Mesendoderm (in vitro differentiated cells): ENCODE results near the gene CHMP6.

ENCODE experiments used
- DNase-seq: peaks from one replicate; pipeline ENCODE4 v3.0.0; 2013
- H2AK5ac ChIP-seq: 2 replicates; pipeline ENCODE4 v1.6.1; 2013; ENCODE audit warnings: low read length, inconsistent platforms
- H2BK120ac ChIP-seq: 2 replicates; pipeline ENCODE4 v1.6.1; 2013; ENCODE audit warnings: low read depth, mild to moderate bottlenecking, low read length, moderate library complexity, mixed read lengths
- H2BK15ac ChIP-seq: replicated peaks from 2 replicates; pipeline ENCODE4 v1.6.1; 2013; ENCODE audit warnings: low read depth, mild to moderate bottlenecking, moderate library complexity
- H2BK5ac ChIP-seq: 2 replicates; pipeline ENCODE4 v1.6.1; 2013; ENCODE audit warnings: low read length, inconsistent platforms
- H3K18ac ChIP-seq: 2 replicates; pipeline ENCODE4 v1.6.1; 2013; ENCODE audit warnings: mild to moderate bottlenecking, low read length, mixed read lengths
- H3K23ac ChIP-seq: one replicate; pipeline ENCODE4 v1.6.1; 2013; ENCODE audit warnings: low read length
- H3K27ac ChIP-seq: 2 replicates; pipeline ENCODE4 v1.5.1; 2013; ENCODE audit warnings: low read depth, mild to moderate bottlenecking, inconsistent platforms, low read length, moderate library complexity
- H3K27me3 ChIP-seq: 2 replicates; pipeline ENCODE4 v1.6.1; 2013; ENCODE audit warnings: low read length, control low read depth, mild to moderate bottlenecking, inconsistent platforms; ENCODE audit not compliant: insufficient read depth, poor library complexity
- H3K36me3 ChIP-seq: 2 replicates; pipeline ENCODE4 v1.6.1; 2013; ENCODE audit warnings: low read length, inconsistent platforms; ENCODE audit not compliant: control insufficient read depth, insufficient read depth
- H3K4ac ChIP-seq: one replicate; pipeline ENCODE4 v1.6.1; 2013; ENCODE audit warnings: low read depth, mild to moderate bottlenecking, low read length, moderate library complexity
- H3K4me1 ChIP-seq: 2 replicates; pipeline ENCODE4 v1.6.1; 2013; ENCODE audit warnings: low read depth, low read length, inconsistent platforms; ENCODE audit not compliant: control insufficient read depth
- H3K4me2 ChIP-seq: 2 replicates; pipeline ENCODE4 v1.6.1; 2013; ENCODE audit warnings: low read length
- H3K4me3 ChIP-seq: 2 replicates; pipeline ENCODE4 v1.5.1; 2013; ENCODE audit warnings: mild to moderate bottlenecking, low read length
- H3K56ac ChIP-seq: one replicate; pipeline ENCODE4 v1.6.1; 2013; ENCODE audit warnings: low read length
- H3K79me1 ChIP-seq: 2 replicates; pipeline ENCODE4 v1.6.1; 2013; ENCODE audit warnings: low read length, inconsistent platforms
- H3K79me2 ChIP-seq: 2 replicates; pipeline ENCODE4 v1.6.1; 2013; ENCODE audit warnings: mild to moderate bottlenecking, low read length; ENCODE audit not compliant: control insufficient read depth, insufficient read depth
- H3K9ac ChIP-seq: 2 replicates; pipeline ENCODE4 v1.6.1; 2013; ENCODE audit warnings: low read length, inconsistent platforms
- H4K5ac ChIP-seq: one replicate; pipeline ENCODE4 v1.6.1; 2013; ENCODE audit warnings: low read length
- H4K8ac ChIP-seq: one replicate; pipeline ENCODE4 v1.6.1; 2013; ENCODE audit warnings: low read depth, mild to moderate bottlenecking, control low read depth, low read length, moderate library complexity
- WGBS: extraction: QIAGEN DNeasy Blood & Tissue Kit; methylation state at CpG from one replicate; pipeline ENCODE4 v1.1.7; 2013; ENCODE audit warnings: low lambda C conversion rate, missing lambda C conversion rate; ENCODE audit not compliant: insufficient coverage; ENCODE audit errors: extremely low coverage; 5-methylcytosine and 5-hydroxymethylcytosine counted together

Gene CHMP6

DNA sequence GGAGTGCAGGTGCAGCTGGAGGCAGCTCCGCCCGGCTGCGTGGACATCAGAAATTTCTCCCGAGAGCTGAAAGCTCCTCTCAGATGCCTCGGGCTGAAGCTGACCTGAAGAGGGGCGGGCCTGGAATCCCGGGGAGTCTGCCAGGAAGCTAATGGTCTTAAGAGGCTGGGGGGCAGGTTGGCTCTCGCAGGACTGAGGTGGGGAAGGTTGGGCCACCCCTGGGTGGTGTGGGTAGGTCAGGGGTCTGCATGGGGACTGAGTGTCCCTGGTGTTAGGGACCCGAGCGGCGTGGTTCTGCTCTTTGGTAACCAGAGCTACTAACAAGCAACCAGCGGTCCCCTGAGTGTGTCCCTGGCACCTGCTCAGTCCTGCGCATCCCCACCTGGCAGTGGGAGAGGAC lies 3.5 kb downstream of the CHMP6 start:
- H3K23ac ChIP-seq = no peak overlapping the region
- WGBS = no CpG with 5 or more reads among the region's 13 CpGs

DNA sequence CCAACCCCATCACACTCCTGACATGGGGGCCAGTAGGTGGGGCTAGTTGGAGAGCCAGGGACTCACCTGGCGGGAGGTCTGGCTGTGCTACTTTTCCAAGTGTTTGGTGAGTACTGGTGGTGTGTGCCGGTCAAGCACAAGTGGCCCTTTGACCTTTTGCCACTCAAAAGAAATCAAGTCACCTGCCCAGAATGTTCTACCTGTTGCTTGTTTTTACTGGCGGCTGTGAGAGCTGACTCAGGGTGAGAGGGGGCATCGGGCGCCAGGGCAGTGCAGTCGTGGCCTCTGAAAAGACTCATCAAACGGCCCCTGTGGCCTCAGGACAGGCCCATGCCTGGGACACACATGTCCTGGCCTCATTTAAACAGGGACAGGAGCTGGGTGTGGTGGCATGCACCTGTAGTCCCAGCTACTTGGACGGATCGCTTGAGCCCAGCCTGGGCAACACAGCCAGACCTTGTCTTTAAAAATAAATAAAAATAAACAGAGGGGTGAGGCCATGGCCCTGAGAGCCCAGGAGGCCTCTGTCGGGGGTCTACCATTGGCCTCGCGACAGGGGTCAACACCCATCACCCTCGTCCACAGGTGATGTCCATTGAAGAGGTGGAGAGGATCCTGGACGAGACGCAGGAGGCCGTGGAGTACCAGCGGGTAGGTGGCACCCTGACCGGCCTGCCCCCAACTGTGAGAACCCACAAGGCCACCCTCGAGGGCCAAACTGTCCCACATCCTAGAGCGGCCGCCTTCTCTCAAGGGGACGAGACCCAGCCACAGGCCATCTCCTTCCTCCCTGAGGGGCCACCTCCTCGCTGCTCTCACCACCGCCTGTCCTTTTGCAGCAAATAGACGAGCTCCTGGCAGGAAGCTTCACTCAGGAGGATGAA lies 5.0 kb downstream of the CHMP6 start:
- WGBS = no CpG with 5 or more reads among the region's 25 CpGs
- Histone ChIP-seq H2BK120ac (no peak overlapping the region), H2BK5ac (no peak overlapping the region), H3K27me3 (no peaks in the 10 kb centered on the region), H3K18ac (no peak overlapping the region), H3K4ac (no peak overlapping the region), H4K5ac (no peak overlapping the region), H3K4me1 (no peaks in the 10 kb centered on the region), H4K8ac (no peak overlapping the region), H2AK5ac (no peak overlapping the region), H3K36me3 (no peaks in the 10 kb centered on the region), H3K4me2 (no peak overlapping the region), H3K79me1 (no peaks in the 10 kb centered on the region), H3K4me3 (no peak overlapping the region), H3K56ac (no peak overlapping the region), H2BK15ac (no peak overlapping the region), H3K27ac (no peak overlapping the region), H3K23ac (no peak overlapping the region), H3K79me2 (no peaks in the 10 kb centered on the region), H3K9ac (no peak overlapping the region)
- no peak for DNase-seq

More for the DNA sequence above, 3.5 kb downstream of the CHMP6 start:
- Histone ChIP-seq H2BK5ac (no peak overlapping the region), H3K9ac (no peak overlapping the region), H4K8ac (no peak overlapping the region), H3K27ac (no peak overlapping the region), H4K5ac (no peak overlapping the region), H3K27me3 (no peaks in the 10 kb centered on the region), H3K18ac (no peak overlapping the region), H3K79me2 (no peaks in the 10 kb centered on the region), H2BK120ac (no peak overlapping the region), H3K36me3 (no peaks in the 10 kb centered on the region), H3K4me3 (no peak overlapping the region), H3K4me1 (no peaks in the 10 kb centered on the region), H2AK5ac (no peak overlapping the region), H3K4me2 (no peak overlapping the region), H3K79me1 (no peaks in the 10 kb centered on the region), H2BK15ac (no peak overlapping the region), H3K4ac (no peak overlapping the region), H3K56ac (no peak overlapping the region)
- no peak for DNase-seq

DNA sequence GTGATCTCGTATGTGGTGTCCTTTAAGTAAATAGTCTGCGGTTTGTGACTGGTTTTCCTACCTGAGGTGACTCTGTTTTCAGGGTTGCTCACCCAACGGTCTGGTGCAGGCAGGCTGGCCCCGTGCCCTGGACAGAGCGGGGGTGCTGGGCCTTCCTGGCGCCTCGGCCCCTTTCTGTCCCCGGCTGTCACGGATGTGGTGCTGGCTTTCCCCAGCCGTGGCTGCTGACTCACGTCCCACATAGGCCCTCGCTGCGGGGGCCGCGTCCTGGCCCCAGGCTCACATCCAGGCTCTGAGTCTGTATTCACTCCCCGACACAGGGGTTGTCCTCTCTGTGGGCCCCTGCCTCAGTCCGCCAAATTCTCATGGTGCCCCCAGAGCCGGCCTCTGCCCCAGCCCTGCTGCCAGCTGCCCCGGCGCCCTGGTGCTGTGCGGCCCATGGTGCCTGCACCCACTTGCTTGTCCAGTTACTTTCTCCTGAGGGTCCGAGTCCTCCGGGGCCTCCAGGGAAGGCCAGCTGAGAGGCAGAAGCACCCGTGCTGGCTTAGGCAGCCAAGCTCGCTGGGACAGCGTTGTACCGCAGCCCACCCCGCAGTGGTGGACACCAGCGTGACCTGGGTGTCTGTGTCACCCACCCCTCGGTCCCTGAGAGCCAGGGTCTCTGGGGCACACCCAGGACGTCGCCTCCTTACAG lies 5.9 kb downstream of the CHMP6 start:
- no peaks in the 10 kb centered on the region for H3K4me1 ChIP-seq
- no peak overlapping the region for H4K8ac ChIP-seq
- H3K27ac ChIP-seq = no peak overlapping the region
- no peak overlapping the region for H2BK120ac ChIP-seq
- no peak overlapping the region for H3K4ac ChIP-seq
- H4K5ac ChIP-seq = no peak overlapping the region
- no peaks in the 10 kb centered on the region for H3K79me1 ChIP-seq
- H2BK15ac ChIP-seq = no peak overlapping the region
- H3K23ac ChIP-seq = no peak overlapping the region
- H2BK5ac ChIP-seq = no peak overlapping the region
- H3K9ac ChIP-seq = no peak overlapping the region
- H3K56ac ChIP-seq = no peak overlapping the region
- no peak for DNase-seq
- no peak overlapping the region for H2AK5ac ChIP-seq
- WGBS = no CpG with 5 or more reads among the region's 32 CpGs
- no peaks in the 10 kb centered on the region for H3K27me3 ChIP-seq
- H3K79me2 ChIP-seq = no peaks in the 10 kb centered on the region
- H3K36me3 ChIP-seq = no peaks in the 10 kb centered on the region
- no peak overlapping the region for H3K4me2 ChIP-seq
- no peak overlapping the region for H3K18ac ChIP-seq
- H3K4me3 ChIP-seq = no peak overlapping the region

DNA sequence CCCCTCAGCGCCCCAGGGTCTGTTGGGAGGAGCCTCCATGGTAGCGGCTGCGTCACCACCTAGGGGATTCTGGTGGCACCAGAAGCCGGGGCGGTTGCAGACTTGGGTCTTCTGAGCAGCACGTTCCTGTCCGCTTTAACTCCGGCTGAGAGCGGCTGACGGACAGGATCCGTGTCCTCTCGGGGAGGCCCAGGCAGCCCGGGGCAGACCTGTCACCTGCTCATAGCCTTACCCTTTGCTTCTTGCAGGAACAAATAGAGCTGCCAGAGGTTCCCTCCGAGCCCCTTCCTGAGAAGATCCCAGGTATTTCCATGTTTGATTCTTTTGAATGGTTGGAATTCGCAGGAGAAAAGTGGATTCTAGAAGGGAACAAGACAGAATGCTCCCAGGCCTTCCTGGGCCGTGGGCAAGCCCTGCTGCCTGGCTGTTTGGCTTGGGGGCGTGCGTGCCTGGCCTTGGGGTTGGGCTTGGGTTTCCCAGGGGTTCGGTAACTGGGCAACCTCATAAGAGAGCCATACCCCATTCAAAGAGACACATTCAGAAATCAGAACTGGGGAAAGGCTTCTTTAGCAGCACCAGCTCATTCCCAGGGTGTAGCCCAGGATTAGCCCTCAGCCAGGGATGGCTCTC lies 6.6 kb downstream of the CHMP6 start:
- Histone ChIP-seq H3K9ac (no peak overlapping the region), H2BK15ac (no peak overlapping the region), H3K79me1 (no peaks in the 10 kb centered on the region), H2BK5ac (no peak overlapping the region), H3K4me1 (no peaks in the 10 kb centered on the region), H3K27me3 (no peaks in the 10 kb centered on the region), H4K8ac (no peak overlapping the region), H3K18ac (no peak overlapping the region), H4K5ac (no peak overlapping the region), H3K56ac (no peak overlapping the region), H3K23ac (no peak overlapping the region), H3K4me2 (no peak overlapping the region), H3K27ac (no peak overlapping the region), H3K79me2 (no peaks in the 10 kb centered on the region), H2BK120ac (no peak overlapping the region), H2AK5ac (no peak overlapping the region), H3K4ac (no peak overlapping the region), H3K4me3 (no peak overlapping the region), H3K36me3 (no peaks in the 10 kb centered on the region)
- DNase-seq = no peak
- WGBS = no CpG with 5 or more reads among the region's 19 CpGs

DNA sequence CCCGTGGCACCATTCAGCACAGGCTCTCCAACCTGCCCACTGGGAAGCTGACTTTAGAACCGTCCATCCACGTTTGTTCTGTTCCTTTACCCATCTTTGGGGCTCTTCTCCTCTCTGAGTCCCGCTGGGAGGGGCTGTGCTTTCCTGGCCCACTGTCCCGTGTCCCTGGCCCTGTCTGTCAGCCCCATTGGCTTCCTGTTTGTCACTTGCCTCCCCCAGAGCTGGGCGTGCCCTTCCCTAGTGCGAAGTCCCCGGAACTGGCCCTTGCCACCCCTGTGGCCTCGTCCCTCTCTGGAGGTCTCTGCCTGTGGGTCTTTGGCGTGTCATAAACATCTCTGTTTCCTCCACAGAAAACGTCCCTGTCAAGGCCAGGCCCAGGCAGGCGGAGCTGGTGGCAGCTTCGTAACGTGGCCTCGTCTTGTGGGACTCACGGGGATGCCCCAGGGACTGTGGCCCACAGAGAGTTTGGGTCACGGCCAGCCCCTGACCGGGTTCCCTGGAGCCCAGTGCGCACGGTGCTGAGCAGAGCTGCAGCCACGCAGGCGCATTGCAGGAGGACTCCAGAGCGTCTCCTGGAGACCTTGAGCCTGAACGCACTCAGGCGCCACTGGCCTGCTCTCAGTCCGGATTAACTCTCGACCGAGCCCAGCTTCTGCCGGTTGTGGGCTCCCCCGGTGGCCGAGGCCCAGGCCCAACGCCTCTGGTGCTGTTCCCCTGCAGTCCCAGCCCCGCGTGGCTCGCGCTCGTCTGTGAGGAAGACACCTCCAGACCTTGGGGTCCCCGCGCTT lies 7.3 kb downstream of the CHMP6 start:
- Histone ChIP-seq H3K36me3 (no peaks in the 10 kb centered on the region), H3K18ac (no peak overlapping the region), H2BK5ac (no peak overlapping the region), H3K4me1 (no peaks in the 10 kb centered on the region), H2AK5ac (no peak overlapping the region), H3K27me3 (peaks cover 4% of the 10 kb centered on the region), H3K23ac (no peak overlapping the region), H2BK120ac (no peak overlapping the region), H3K79me1 (no peaks in the 10 kb centered on the region), H3K56ac (no peak overlapping the region), H4K5ac (no peak overlapping the region), H3K4me3 (no peak overlapping the region), H3K4ac (no peak overlapping the region), H3K9ac (no peak overlapping the region), H2BK15ac (no peak overlapping the region), H3K4me2 (no peak overlapping the region), H3K79me2 (no peaks in the 10 kb centered on the region), H3K27ac (no peak overlapping the region), H4K8ac (no peak overlapping the region)
- WGBS = no CpG with 5 or more reads among the region's 39 CpGs
- no peak for DNase-seq
